ENCODE measurements around the gene SNCA. TPM values are rescaled to one million over a fixed set of nuclear protein-coding genes. Genes with fewer than 3 reads are reported as not detected.

The SNCA gene
- total and polyA plus RNA-seq, 2 of the 8 experiments (the other 6 are each of a cell fraction or from before 2014, with no cell fraction given): 8.5 to 16.8 TPM

GRCh38 chr4:89800012-89800516, 36.9 kb downstream of the SNCA start (continued):
- TF ChIP-seq CHD7 (IDR thresholded peaks at IDR 0.05; ENCODE audit: insufficient replicate concordance, low read length) (no peak), CBX8 (IDR thresholded peaks at IDR 0.05; ENCODE audit: borderline replicate concordance, low read depth, low read length) (no peak), RFX5 (IDR thresholded peaks at IDR 0.05; ENCODE audit: borderline replicate concordance, low read depth, low read length) (no peak), RAD21 (IDR thresholded peaks at IDR 0.05 in 1 of 2, conservative IDR thresholded peaks at IDR 0.05 in 1 of 2; ENCODE audit: low read depth in 2 of 2, low read length in 2 of 2) (no peak), RBBP5 (IDR thresholded peaks at IDR 0.05; ENCODE audit: borderline replicate concordance, low read depth, low read length) (no peak), SIN3A (conservative IDR thresholded peaks at IDR 0.05 in 1 of 2, IDR thresholded peaks at IDR 0.05 in 1 of 2; ENCODE audit: low read depth in 1 of 2, low read length in 2 of 2) (no peak), TAF7 (optimal IDR thresholded peaks at IDR 0.05; ENCODE audit: borderline replicate concordance, low read depth, low read length) (no peak), SUZ12 (IDR thresholded peaks at IDR 0.05; ENCODE audit: low read length) (no peak), GABPA (IDR thresholded peaks at IDR 0.05; ENCODE audit: borderline replicate concordance, insufficient read depth, low read length) (no peak)
